Measurements from ENCODE around the gene ITGB1BP1.

Gene ITGB1BP1

GRCh38 chr2:9374071-9374730, 49.1 kb downstream of the ITGB1BP1 start:
- peaks cover 23% of the 10 kb centered on the region for H3K79me1 ChIP-seq (replicated peaks; ENCODE audit: low read length, poor library complexity, severe bottlenecking)
- no peak overlapping the region for H3K18ac ChIP-seq (ENCODE audit: low read depth in 1 of 2, low read length in 2 of 2)
- H3K4me2 ChIP-seq (ENCODE audit: low read length, poor library complexity, severe bottlenecking), result no peak overlapping the region
- no peak for DNase-seq
- no peak overlapping the region for H2BK12ac ChIP-seq (ENCODE audit: low read length in 2 of 2)
- H2AK5ac ChIP-seq (ENCODE audit: low read length, severe bottlenecking), result peak overlapping the region; percentile 24
- no peak overlapping the region for H3K27ac ChIP-seq (ENCODE audit: low read length, poor library complexity, severe bottlenecking)
- H3K36me3 ChIP-seq (ENCODE audit: control insufficient read depth in 1 of 2, insufficient read depth in 2 of 2, low read depth in 1 of 2, low read length in 2 of 2), result peaks cover 23 to 73% of the 10 kb centered on the region in 2 experiments
- H3K4ac ChIP-seq (ENCODE audit: low read depth in 1 of 2, low read length in 2 of 2), result no peak overlapping the region
- no peak overlapping the region for H2BK5ac ChIP-seq (ENCODE audit: low read depth, low read length, poor library complexity, severe bottlenecking)
- WGBS, result 97% methylated on average over 18 of the region's 18 CpGs
- H3K9ac ChIP-seq (ENCODE audit: low read length), result no peak overlapping the region
- no peak overlapping the region for H2BK15ac ChIP-seq (ENCODE audit: low read depth, poor library complexity, severe bottlenecking)
- H4K8ac ChIP-seq (ENCODE audit: low read length), result no peak overlapping the region
- H3K4me3 ChIP-seq (ENCODE audit: insufficient read depth in 1 of 2, low read depth in 1 of 2, low read length in 2 of 2), result no peak overlapping the region
- H3K4me1 ChIP-seq (ENCODE audit: control insufficient read depth, insufficient read depth, low read depth, low read length), result peaks cover 44% of the 10 kb centered on the region
- no peak overlapping the region for H2AFZ ChIP-seq (ENCODE audit: low read depth, low read length)
- no peak overlapping the region for H2BK120ac ChIP-seq (ENCODE audit: low read depth, low read length)
- peak overlapping the region; percentile 1 for H4K91ac ChIP-seq (ENCODE audit: low read length)
- H3K23ac ChIP-seq (ENCODE audit: low read length in 2 of 2), result no peak overlapping the region
- no peak overlapping the region for H3K14ac ChIP-seq (ENCODE audit: low read length in 2 of 2)
- no peaks in the 10 kb centered on the region for H3K9me3 ChIP-seq (ENCODE audit: control insufficient read depth, low read length)
- H3K27me3 ChIP-seq (ENCODE audit: control insufficient read depth in 1 of 2, insufficient read depth in 1 of 2, low read length in 2 of 2), result no peaks in the 10 kb centered on the region

GRCh38 chr2:9373476-9373875, 49.9 kb downstream of the ITGB1BP1 start:
- Histone ChIP-seq H4K91ac (ENCODE audit: low read length) (no peak overlapping the region), H3K4me2 (ENCODE audit: low read length, poor library complexity, severe bottlenecking) (no peak overlapping the region), H2BK5ac (ENCODE audit: low read depth, low read length, poor library complexity, severe bottlenecking) (no peak overlapping the region), H3K27me3 (ENCODE audit: control insufficient read depth in 1 of 2, insufficient read depth in 1 of 2, low read length in 2 of 2) (no peaks in the 10 kb centered on the region), H3K4ac (ENCODE audit: low read depth in 1 of 2, low read length in 2 of 2) (no peak overlapping the region), H3K18ac (ENCODE audit: low read depth in 1 of 2, low read length in 2 of 2) (no peak overlapping the region), H3K4me3 (ENCODE audit: insufficient read depth in 1 of 2, low read depth in 1 of 2, low read length in 2 of 2) (no peak overlapping the region), H3K14ac (ENCODE audit: low read length in 2 of 2) (no peak overlapping the region), H2BK120ac (ENCODE audit: low read depth, low read length) (no peak overlapping the region), H4K8ac (ENCODE audit: low read length) (no peak overlapping the region), H3K79me1 (replicated peaks; ENCODE audit: low read length, poor library complexity, severe bottlenecking) (peaks cover 25% of the 10 kb centered on the region), H3K4me1 (ENCODE audit: control insufficient read depth, insufficient read depth, low read depth, low read length) (peaks cover 37% of the 10 kb centered on the region), H3K36me3 (ENCODE audit: control insufficient read depth in 1 of 2, insufficient read depth in 2 of 2, low read depth in 1 of 2, low read length in 2 of 2) (peaks cover 28 to 75% of the 10 kb centered on the region in 2 experiments), H3K9me3 (ENCODE audit: control insufficient read depth, low read length) (no peaks in the 10 kb centered on the region), H3K23ac (ENCODE audit: low read length in 2 of 2) (no peak overlapping the region), H2AFZ (ENCODE audit: low read depth, low read length) (no peak overlapping the region), H2AK5ac (ENCODE audit: low read length, severe bottlenecking) (peak overlapping the region; percentile 24), H2BK12ac (ENCODE audit: low read length in 2 of 2) (no peak overlapping the region), H3K27ac (ENCODE audit: low read length, poor library complexity, severe bottlenecking) (peak overlapping the region; percentile 12), H2BK15ac (ENCODE audit: low read depth, poor library complexity, severe bottlenecking) (no peak overlapping the region), H3K9ac (ENCODE audit: low read length) (no peak overlapping the region)
- WGBS, result 94% methylated on average over 6 of the region's 6 CpGs
- no peak for DNase-seq

GRCh38 chr2:9373047-9373446, 50.3 kb downstream of the ITGB1BP1 start:
- Histone ChIP-seq H4K8ac (ENCODE audit: low read length) (no peak overlapping the region), H3K18ac (ENCODE audit: low read depth in 1 of 2, low read length in 2 of 2) (no peak overlapping the region), H2BK5ac (ENCODE audit: low read depth, low read length, poor library complexity, severe bottlenecking) (no peak overlapping the region), H3K27ac (ENCODE audit: low read length, poor library complexity, severe bottlenecking) (peak overlapping the region; percentile 13), H2BK15ac (ENCODE audit: low read depth, poor library complexity, severe bottlenecking) (no peak overlapping the region), H2AFZ (ENCODE audit: low read depth, low read length) (no peak overlapping the region), H4K91ac (ENCODE audit: low read length) (no peak overlapping the region), H3K4me1 (ENCODE audit: control insufficient read depth, insufficient read depth, low read depth, low read length) (peaks cover 33% of the 10 kb centered on the region), H2AK5ac (ENCODE audit: low read length, severe bottlenecking) (peak overlapping the region; percentile 24), H2BK12ac (ENCODE audit: low read length in 2 of 2) (no peak overlapping the region), H3K9ac (ENCODE audit: low read length) (no peak overlapping the region), H3K36me3 (ENCODE audit: control insufficient read depth in 1 of 2, insufficient read depth in 2 of 2, low read depth in 1 of 2, low read length in 2 of 2) (peaks cover 31 to 79% of the 10 kb centered on the region in 2 experiments), H2BK120ac (ENCODE audit: low read depth, low read length) (no peak overlapping the region), H3K4me3 (ENCODE audit: insufficient read depth in 1 of 2, low read depth in 1 of 2, low read length in 2 of 2) (no peak overlapping the region), H3K79me1 (replicated peaks; ENCODE audit: low read length, poor library complexity, severe bottlenecking) (peaks cover 27% of the 10 kb centered on the region), H3K9me3 (ENCODE audit: control insufficient read depth, low read length) (no peaks in the 10 kb centered on the region), H3K14ac (ENCODE audit: low read length in 2 of 2) (no peak overlapping the region), H3K4ac (ENCODE audit: low read depth in 1 of 2, low read length in 2 of 2) (no peak overlapping the region), H3K23ac (ENCODE audit: low read length in 2 of 2) (no peak overlapping the region), H3K4me2 (ENCODE audit: low read length, poor library complexity, severe bottlenecking) (no peak overlapping the region), H3K27me3 (ENCODE audit: control insufficient read depth in 1 of 2, insufficient read depth in 1 of 2, low read length in 2 of 2) (no peaks in the 10 kb centered on the region)
- DNase-seq, result no peak
- 97% methylated on average over 17 of the region's 17 CpGs for WGBS

- Histone ChIP-seq H2BK5ac (ENCODE audit: low read depth, low read length, poor library complexity, severe bottlenecking) (no peak overlapping the region), H3K4me3 (ENCODE audit: insufficient read depth in 1 of 2, low read depth in 1 of 2, low read length in 2 of 2) (no peak overlapping the region), H4K91ac (ENCODE audit: low read length) (no peak overlapping the region), H3K4me2 (ENCODE audit: low read length, poor library complexity, severe bottlenecking) (no peak overlapping the region), H3K9me3 (ENCODE audit: control insufficient read depth, low read length) (no peaks in the 10 kb centered on the region), H3K23ac (ENCODE audit: low read length in 2 of 2) (no peak overlapping the region), H3K9ac (ENCODE audit: low read length) (peak overlapping the region; percentile 59), H3K4ac (ENCODE audit: low read depth in 1 of 2, low read length in 2 of 2) (no peak overlapping the region), H3K14ac (ENCODE audit: low read length in 2 of 2) (peak overlapping the region in 1 of 2 experiments; percentile 19), H3K36me3 (ENCODE audit: control insufficient read depth in 1 of 2, insufficient read depth in 2 of 2, low read depth in 1 of 2, low read length in 2 of 2) (peaks cover 41 to 84% of the 10 kb centered on the region in 2 experiments), H2AK5ac (ENCODE audit: low read length, severe bottlenecking) (peak overlapping the region; percentile 11), H2AFZ (ENCODE audit: low read depth, low read length) (no peak overlapping the region), H2BK120ac (ENCODE audit: low read depth, low read length) (no peak overlapping the region), H3K18ac (ENCODE audit: low read depth in 1 of 2, low read length in 2 of 2) (no peak overlapping the region), H4K8ac (ENCODE audit: low read length) (peak overlapping the region; percentile 10), H3K79me1 (replicated peaks; ENCODE audit: low read length, poor library complexity, severe bottlenecking) (peaks cover 32% of the 10 kb centered on the region), H2BK12ac (ENCODE audit: low read length in 2 of 2) (peak overlapping the region in 1 of 2 experiments; percentile 45), H3K27ac (ENCODE audit: low read length, poor library complexity, severe bottlenecking) (no peak overlapping the region), H3K4me1 (ENCODE audit: control insufficient read depth, insufficient read depth, low read depth, low read length) (peaks cover 27% of the 10 kb centered on the region), H2BK15ac (ENCODE audit: low read depth, poor library complexity, severe bottlenecking) (peak overlapping the region; percentile 41), H3K27me3 (ENCODE audit: control insufficient read depth in 1 of 2, insufficient read depth in 1 of 2, low read length in 2 of 2) (no peaks in the 10 kb centered on the region)
- DNase-seq, result no peak
- 85% methylated on average over 11 of the region's 11 CpGs for WGBS
Measured at GRCh38 chr2:9370746-9371145, 52.6 kb downstream of the ITGB1BP1 start.

All from mesenchymal stem cell (in vitro differentiated cells and primary cell).